ENCODE results near the gene FAM227B. TPM values are rescaled to one million over a fixed set of nuclear protein-coding genes. Genes with fewer than 3 reads are reported as not detected.
"Not testable (repeated sequence)": the region's sequence is repeated elsewhere in the genome, so short reads cannot be mapped to it uniquely, and the experiment has no call there.

The FAM227B gene
- total RNA-seq = 10 to 100 TPM; 13.3 to 16.7 (median 15.2) TPM

DNA sequence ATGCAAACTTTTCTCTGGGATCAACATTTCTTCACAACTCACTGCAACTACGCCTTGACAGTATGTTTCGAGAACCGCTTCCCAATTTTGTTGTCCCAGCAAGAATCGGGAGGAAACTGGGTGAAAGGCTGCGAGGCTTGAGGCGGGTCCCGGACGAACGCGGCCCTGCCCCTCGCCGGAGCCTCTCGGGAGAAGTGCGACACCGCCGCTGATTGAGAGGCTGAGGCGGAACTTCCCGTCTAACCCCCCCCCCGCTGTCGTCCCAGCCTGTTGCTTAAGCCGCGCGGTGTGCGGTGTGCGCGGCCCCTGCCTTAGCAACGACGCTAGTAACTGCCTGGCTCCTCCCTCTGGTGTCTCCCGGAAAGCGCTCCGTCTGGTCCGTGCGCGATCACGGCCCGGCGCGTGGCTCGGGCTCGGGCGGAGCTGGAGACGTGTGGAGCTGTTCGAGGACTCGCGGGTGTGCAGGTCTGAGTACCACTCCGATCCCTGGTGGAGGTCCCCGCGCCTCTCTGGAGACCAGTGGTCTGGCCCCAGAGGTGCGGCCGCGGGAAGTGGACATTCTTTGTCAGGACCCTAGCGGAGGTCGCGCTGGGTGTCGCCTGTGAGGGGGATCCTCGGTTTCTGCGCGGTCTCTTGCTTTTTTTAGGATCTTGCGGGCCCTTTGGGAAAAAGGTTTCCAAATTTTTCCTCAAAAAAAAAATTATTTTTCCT is at the start of gene FAM227B, which contains the start of gene DTWD1:
FAM227B (minus strand) TSS at position 161 of the 711 bp plus-strand sequence. CDS start 5,647 bp downstream, outside the sequence.
DTWD1 (plus strand) TSS at position 391 of the 711 bp plus-strand sequence. CDS start 4,120 bp downstream, outside the sequence.
- intact Hi-C loops (cut with DNase I) = no loop called here
- TF ChIP-seq CTCF (IDR thresholded peaks at IDR 0.05) = peak in 2 of 6 experiments; percentile 17 to 28
- peak; percentile 67 to 88 for TF ChIP-seq POLR2A (IDR thresholded peaks at IDR 0.05)
- 0 to 2% methylated on average over 31 to 44 of the region's 59 CpGs for WGBS, 2 donors

DNA sequence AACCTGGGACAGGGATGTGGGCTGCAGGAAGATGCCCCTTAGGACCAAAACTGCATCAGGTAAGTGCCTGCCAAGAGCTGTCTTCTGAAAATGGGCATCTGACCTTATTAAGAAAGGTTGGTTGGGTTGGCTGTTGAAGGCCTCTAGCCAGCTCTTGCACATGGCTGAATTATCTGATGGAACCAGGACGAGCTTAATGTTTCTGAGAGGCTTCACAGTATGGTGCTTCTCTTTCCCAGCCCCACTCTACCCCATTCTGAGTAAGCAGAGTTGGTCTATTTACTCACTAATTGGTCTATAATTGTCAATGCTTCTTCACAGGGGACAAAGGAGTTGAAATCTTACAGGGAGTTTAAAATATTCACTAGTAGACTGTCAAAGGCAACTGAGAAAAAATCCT is 48.7 kb upstream of the FAM227B start:
- no peaks in the 10 kb centered on the region for H3K36me3 ChIP-seq
- TF ChIP-seq POLR2A (IDR thresholded peaks at IDR 0.05) = no peak
- no peak for TF ChIP-seq CTCF (IDR thresholded peaks at IDR 0.05)
- H3K4me3 ChIP-seq (replicated peaks in 1 of 3) = no peak overlapping the region
- intact Hi-C loops (cut with DNase I) = no loop called here
- peaks cover 0 to 2% of the 10 kb centered on the region in 2 donors for H3K4me1 ChIP-seq
- no peaks in the 10 kb centered on the region for H3K27me3 ChIP-seq
- no peaks in the 10 kb centered on the region for H3K9me3 ChIP-seq
- 86 to 94% methylated on average over 1 of the region's 1 CpG for WGBS, 2 donors
- no peak for DNase-seq
- no peak overlapping the region for H3K27ac ChIP-seq

More for the DNA sequence above, at the start of gene FAM227B, which contains the start of gene DTWD1:
- Histone ChIP-seq H3K27me3 (no peaks in the 10 kb centered on the region), H3K4me1 (peaks cover 0 to 21% of the 10 kb centered on the region in 2 donors), H3K36me3 (peaks cover 4 to 6% of the 10 kb centered on the region in 2 donors), H3K27ac (peak within 1 kb of the TSS; percentile 84 to 94 (median 94)), H3K9me3 (no peaks in the 10 kb centered on the region), H3K4me3 (replicated peaks in 1 of 3) (peak within 1 kb of the TSS; percentile 49 to 62 (median 61))
- peak; percentile 97 to 98 for DNase-seq

DNA sequence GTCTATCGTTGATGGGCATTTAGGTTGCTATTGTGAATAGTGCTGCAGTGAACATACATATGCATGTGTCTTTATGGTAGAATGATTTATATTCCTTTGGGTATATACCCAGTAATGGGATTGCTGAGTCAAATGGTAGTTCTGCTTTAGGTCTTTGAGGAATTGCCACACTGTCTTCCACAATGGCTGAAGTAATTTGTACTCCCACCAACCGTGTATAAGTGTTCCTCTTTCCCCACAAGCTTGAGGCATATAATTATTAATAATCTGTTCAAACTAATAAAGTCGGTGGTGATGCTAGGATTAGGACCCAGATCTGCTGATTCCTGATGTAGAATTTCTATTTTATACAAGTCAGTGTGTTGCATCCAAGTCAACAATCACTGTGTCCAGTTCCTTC is 45.9 kb upstream of the FAM227B start:
- 91 to 97% methylated on average over 3 of the region's 3 CpGs for WGBS, 2 donors
- intact Hi-C loops (cut with DNase I) = not testable (repeated sequence)

DNA sequence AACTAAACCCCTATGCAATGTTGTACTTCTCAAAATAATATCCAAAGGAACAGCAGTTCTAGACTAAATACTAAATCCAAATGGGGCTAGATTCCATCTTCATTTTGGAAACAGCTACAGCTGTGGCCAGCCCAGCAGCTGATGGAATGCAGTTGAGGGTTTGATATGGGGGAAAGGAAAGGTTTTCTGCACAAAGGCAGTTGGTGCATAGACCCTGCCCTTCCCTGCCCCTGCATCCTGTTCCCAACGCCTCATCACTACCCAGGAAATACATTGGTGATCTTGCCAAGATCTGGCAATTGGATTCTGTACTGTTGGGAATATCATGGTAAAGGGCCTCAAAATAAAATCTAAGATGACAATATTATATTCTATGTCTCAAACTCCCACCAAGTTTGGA is 44.1 kb upstream of the FAM227B start:
- Histone ChIP-seq H3K36me3 (no peaks in the 10 kb centered on the region), H3K27ac (no peak overlapping the region), H3K9me3 (no peaks in the 10 kb centered on the region), H3K4me3 (replicated peaks in 1 of 3) (no peak overlapping the region), H3K4me1 (no peaks in the 10 kb centered on the region), H3K27me3 (no peaks in the 10 kb centered on the region)
- TF ChIP-seq POLR2A (IDR thresholded peaks at IDR 0.05) = no peak
- no peak for TF ChIP-seq CTCF (IDR thresholded peaks at IDR 0.05)
- no peak for DNase-seq
- intact Hi-C loops (cut with DNase I) = no loop called here
- WGBS, 2 donors = 79 to 81% methylated on average over 1 of the region's 1 CpG

More for the DNA sequence above, 45.9 kb upstream of the FAM227B start:
- not testable (repeated sequence) for H3K27me3 ChIP-seq; DNase-seq; H3K9me3 ChIP-seq; H3K4me3 ChIP-seq (replicated peaks in 1 of 3); H3K36me3 ChIP-seq; H3K4me1 ChIP-seq; H3K27ac ChIP-seq

DNA sequence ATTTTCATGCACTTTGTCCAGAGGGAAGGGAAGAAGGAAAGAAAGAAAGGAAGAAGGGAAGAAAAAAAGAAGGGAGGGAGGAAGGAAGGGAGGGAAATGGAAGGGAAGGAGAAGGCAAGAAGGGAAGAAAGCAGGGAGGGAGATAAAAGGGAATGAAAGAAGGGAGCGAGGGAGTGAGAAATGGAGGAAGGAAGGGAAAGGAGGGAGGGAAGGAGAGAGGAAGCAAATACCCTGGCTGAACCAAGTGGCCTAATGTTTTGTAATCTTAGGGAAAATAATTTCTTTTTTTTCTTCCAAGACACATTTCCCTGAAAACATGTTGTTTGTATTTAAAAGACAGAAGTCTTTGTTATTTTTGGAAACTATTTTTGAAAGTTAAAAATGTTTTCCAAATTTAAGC is 36.1 kb upstream of the FAM227B start:
- Histone ChIP-seq H3K4me1 (no peaks in the 10 kb centered on the region), H3K27me3 (no peaks in the 10 kb centered on the region), H3K9me3 (no peaks in the 10 kb centered on the region), H3K4me3 (replicated peaks in 1 of 3) (no peak overlapping the region), H3K36me3 (no peaks in the 10 kb centered on the region), H3K27ac (no peak overlapping the region)
- WGBS, 2 donors = 75 to 86% methylated on average over 1 of the region's 1 CpG
- intact Hi-C loops (cut with DNase I) = no loop called here
- DNase-seq = no peak
- TF ChIP-seq CTCF (IDR thresholded peaks at IDR 0.05) = no peak

All from thyroid gland (tissue), 4 donors.